ENCODE measurements around the gene APOC4. TPM values are rescaled to one million over a fixed set of nuclear protein-coding genes. Genes with fewer than 3 reads are reported as not detected.

The APOC4 gene
- total RNA-seq, 1 experiment from 2014 or later = not detected

DNA sequence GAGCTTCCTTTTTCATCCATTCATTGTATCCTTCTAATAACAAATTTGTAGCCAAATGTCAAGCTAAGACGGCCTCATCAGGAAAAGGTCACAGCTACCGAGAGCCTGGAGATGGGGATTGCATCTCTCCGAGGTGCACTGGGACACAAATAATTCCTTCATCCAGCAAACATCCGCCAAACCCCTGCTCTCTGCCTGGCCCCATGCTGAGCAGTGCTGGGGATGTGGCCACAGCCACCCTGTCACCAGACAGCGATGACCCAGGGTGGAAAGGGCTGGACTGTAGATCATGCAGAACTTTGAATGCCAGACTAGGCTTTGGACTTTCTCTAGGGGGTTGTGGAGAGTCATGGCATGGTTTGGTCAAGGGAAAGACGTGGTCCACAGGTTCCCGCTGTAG lies 49.1 kb upstream of the APOC4 start:
- peaks cover 21% of the 10 kb centered on the region for H3K4me1 Mint-ChIP-seq
- peak overlapping the region; percentile 93 for H3K4me3 Mint-ChIP-seq
- H3K9me3 Mint-ChIP-seq = no peaks in the 10 kb centered on the region
- peaks cover 59% of the 10 kb centered on the region for H3K36me3 Mint-ChIP-seq
- DNase-seq (ENCODE audit: low spot score) (no peak), ATAC-seq (no peak)
- no peaks in the 10 kb centered on the region; the same call in 1 of the 2 replicates for H3K27me3 Mint-ChIP-seq (ENCODE audit: low read depth)
- TF ChIP-seq ZNF317 (CRISPR knock-in tag; IDR thresholded peaks at IDR 0.05; ENCODE audit: borderline replicate concordance, low read depth) = no peak
- TF ChIP-seq, protein P1, sequence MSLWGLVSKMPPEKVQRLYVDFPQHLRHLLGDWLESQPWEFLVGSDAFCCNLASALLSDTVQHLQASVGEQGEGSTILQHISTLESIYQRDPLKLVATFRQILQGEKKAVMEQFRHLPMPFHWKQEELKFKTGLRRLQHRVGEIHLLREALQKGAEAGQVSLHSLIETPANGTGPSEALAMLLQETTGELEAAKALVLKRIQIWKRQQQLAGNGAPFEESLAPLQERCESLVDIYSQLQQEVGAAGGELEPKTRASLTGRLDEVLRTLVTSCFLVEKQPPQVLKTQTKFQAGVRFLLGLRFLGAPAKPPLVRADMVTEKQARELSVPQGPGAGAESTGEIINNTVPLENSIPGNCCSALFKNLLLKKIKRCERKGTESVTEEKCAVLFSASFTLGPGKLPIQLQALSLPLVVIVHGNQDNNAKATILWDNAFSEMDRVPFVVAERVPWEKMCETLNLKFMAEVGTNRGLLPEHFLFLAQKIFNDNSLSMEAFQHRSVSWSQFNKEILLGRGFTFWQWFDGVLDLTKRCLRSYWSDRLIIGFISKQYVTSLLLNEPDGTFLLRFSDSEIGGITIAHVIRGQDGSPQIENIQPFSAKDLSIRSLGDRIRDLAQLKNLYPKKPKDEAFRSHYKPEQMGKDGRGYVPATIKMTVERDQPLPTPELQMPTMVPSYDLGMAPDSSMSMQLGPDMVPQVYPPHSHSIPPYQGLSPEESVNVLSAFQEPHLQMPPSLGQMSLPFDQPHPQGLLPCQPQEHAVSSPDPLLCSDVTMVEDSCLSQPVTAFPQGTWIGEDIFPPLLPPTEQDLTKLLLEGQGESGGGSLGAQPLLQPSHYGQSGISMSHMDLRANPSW (CRISPR knock-in tag; conservative IDR thresholded peaks at IDR 0.05; ENCODE audit: low read depth) = no peak
- TF ChIP-seq, protein P2, sequence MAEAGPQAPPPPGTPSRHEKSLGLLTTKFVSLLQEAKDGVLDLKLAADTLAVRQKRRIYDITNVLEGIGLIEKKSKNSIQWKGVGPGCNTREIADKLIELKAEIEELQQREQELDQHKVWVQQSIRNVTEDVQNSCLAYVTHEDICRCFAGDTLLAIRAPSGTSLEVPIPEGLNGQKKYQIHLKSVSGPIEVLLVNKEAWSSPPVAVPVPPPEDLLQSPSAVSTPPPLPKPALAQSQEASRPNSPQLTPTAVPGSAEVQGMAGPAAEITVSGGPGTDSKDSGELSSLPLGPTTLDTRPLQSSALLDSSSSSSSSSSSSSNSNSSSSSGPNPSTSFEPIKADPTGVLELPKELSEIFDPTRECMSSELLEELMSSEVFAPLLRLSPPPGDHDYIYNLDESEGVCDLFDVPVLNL (CRISPR knock-in tag; IDR thresholded peaks at IDR 0.05; ENCODE audit: borderline replicate concordance, low read depth) = no peak
- no peak for TF ChIP-seq NFE2L1 (CRISPR knock-in tag; IDR thresholded peaks at IDR 0.05)
- TF ChIP-seq NR3C1 (CRISPR knock-in tag; conservative IDR thresholded peaks at IDR 0.05; ENCODE audit: low read depth) = no peak
- TF ChIP-seq, protein P3, sequence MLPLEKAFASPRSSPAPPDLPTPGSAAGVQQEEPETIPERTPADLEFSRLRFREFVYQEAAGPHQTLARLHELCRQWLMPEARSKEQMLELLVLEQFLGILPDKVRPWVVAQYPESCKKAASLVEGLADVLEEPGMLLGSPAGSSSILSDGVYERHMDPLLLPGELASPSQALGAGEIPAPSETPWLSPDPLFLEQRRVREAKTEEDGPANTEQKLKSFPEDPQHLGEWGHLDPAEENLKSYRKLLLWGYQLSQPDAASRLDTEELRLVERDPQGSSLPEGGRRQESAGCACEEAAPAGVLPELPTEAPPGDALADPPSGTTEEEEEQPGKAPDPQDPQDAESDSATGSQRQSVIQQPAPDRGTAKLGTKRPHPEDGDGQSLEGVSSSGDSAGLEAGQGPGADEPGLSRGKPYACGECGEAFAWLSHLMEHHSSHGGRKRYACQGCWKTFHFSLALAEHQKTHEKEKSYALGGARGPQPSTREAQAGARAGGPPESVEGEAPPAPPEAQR (CRISPR knock-in tag; IDR thresholded peaks at IDR 0.05) = no peak
- no peak for TF ChIP-seq JUN (CRISPR knock-in tag; IDR thresholded peaks at IDR 0.05)
- TF ChIP-seq RELA (CRISPR knock-in tag; IDR thresholded peaks at IDR 0.05; ENCODE audit: borderline replicate concordance) = no peak
- TF ChIP-seq JAZF1 (CRISPR knock-in tag; IDR thresholded peaks at IDR 0.05) = no peak
- TF ChIP-seq, protein P4, sequence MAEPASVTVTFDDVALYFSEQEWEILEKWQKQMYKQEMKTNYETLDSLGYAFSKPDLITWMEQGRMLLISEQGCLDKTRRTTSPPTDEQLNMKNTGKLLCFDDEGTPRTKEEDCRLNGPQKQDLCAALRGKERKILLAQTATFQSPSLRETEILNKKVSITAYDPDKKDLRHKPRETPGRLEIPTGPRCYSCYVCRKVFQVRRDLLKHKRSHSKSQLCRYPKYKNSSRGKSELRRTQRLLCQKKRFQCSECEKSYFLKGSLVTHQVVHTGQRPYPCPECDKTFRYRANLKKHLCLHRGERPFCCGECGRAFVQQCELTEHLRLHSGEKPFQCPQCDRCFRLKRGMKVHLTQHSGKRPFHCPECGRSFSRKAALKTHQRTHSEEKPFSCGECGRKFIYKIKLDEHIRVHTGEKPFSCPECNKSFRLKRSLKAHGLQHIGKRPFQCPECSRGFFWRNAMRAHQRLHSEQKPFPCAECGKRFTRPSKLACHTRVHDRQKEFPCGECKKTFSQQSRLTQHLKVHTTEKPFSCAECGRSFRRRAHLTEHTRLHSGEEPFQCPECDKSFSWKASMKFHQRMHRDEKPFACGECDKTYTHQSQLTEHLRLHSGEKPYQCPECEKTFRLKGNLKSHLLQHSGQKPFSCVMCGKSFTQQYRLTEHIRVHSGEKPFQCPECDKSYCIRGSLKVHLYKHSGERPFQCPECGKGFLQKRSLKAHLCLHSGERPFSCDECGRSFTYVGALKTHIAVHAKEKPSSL (CRISPR knock-in tag; conservative IDR thresholded peaks at IDR 0.05) = no peak
- TF ChIP-seq, protein P5, sequence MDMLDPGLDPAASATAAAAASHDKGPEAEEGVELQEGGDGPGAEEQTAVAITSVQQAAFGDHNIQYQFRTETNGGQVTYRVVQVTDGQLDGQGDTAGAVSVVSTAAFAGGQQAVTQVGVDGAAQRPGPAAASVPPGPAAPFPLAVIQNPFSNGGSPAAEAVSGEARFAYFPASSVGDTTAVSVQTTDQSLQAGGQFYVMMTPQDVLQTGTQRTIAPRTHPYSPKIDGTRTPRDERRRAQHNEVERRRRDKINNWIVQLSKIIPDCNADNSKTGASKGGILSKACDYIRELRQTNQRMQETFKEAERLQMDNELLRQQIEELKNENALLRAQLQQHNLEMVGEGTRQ (CRISPR knock-in tag; IDR thresholded peaks at IDR 0.05) = no peak
- TF ChIP-seq, protein P6, sequence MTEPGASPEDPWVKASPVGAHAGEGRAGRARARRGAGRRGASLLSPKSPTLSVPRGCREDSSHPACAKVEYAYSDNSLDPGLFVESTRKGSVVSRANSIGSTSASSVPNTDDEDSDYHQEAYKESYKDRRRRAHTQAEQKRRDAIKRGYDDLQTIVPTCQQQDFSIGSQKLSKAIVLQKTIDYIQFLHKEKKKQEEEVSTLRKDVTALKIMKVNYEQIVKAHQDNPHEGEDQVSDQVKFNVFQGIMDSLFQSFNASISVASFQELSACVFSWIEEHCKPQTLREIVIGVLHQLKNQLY (CRISPR knock-in tag; IDR thresholded peaks at IDR 0.05) = no peak
- TF ChIP-seq SOX15 (CRISPR knock-in tag; IDR thresholded peaks at IDR 0.05) = no peak
- TF ChIP-seq GABPB1 (CRISPR knock-in tag; IDR thresholded peaks at IDR 0.05) = no peak
- TF ChIP-seq SP1 (CRISPR knock-in tag; conservative IDR thresholded peaks at IDR 0.05) = no peak
- TF ChIP-seq CREM (CRISPR knock-in tag; IDR thresholded peaks at IDR 0.05) = no peak
- TF ChIP-seq SMAD4 (CRISPR knock-in tag; IDR thresholded peaks at IDR 0.05) = no peak
- H3K27ac Mint-ChIP-seq = peak overlapping the region; percentile 96
- ChIA-PET POLR2A (interaction anchor here (1.0 kb wide), 1 partner anchor 85 kb away, joined by 3 read pairs; no protein-coding TSS in a partner anchor), CTCF (interaction anchor here (0.6 to 1.1 kb wide), 3 partner anchors 12 to 169 kb away, joined by 3 to 5 read pairs (median 5); no protein-coding TSS in a partner anchor)
